Kidney (tissue), 14 donors: ENCODE measurements around the gene TINAGL1. TPM values are rescaled to one million over a fixed set of nuclear protein-coding genes. Genes with fewer than 3 reads are reported as not detected.

ENCODE experiments used
- DNase-seq, 5 donors: peaks; one replicate each; pipeline ENCODE4 v3.0.0-alpha.2; 2013 to 2020
- FAIRE-seq: peaks from 2 replicates; lab custom pipeline; 2012; peaks lifted over from hg19 to GRCh38; lab: Jason Lieb, UNC
- H3K27ac ChIP-seq, 2 donors: one replicate each; pipeline ENCODE4 v1.7.0; 2013; ENCODE audit warnings: low read depth in 2 of 2, low read length in 2 of 2, inconsistent platforms in 1 of 2
- H3K27me3 ChIP-seq: one replicate; pipeline ENCODE4 v1.7.1; 2013; ENCODE audit warnings: low read length, inconsistent platforms; ENCODE audit not compliant: control insufficient read depth, insufficient read depth
- H3K36me3 ChIP-seq, 3 donors: one replicate each; pipeline versions ENCODE4 v1.7.0 to v1.7.1; 2013; ENCODE audit warnings: low read length in 3 of 3, control low read depth in 1 of 3, inconsistent platforms in 1 of 3; ENCODE audit not compliant: insufficient read depth in 3 of 3, control insufficient read depth in 2 of 3
- H3K4me1 ChIP-seq, 3 donors: one replicate each; pipeline versions ENCODE4 v1.7.0 to v1.7.1; 2013; ENCODE audit warnings: low read length in 3 of 3, inconsistent platforms in 1 of 3, low read depth in 1 of 3; ENCODE audit not compliant: control insufficient read depth in 2 of 3, insufficient read depth in 2 of 3
- H3K4me3 ChIP-seq, 3 donors: one replicate each; pipeline versions ENCODE4 v1.7.0 to v1.8.1; 2013; ENCODE audit warnings: low read length in 3 of 3, control low read depth in 1 of 3, inconsistent platforms in 1 of 3
- H3K9ac ChIP-seq, 3 donors: one replicate each; pipeline versions ENCODE4 v1.7.0 to v1.7.1; 2013; ENCODE audit warnings: low read length in 3 of 3, control low read depth in 1 of 3, inconsistent platforms in 1 of 3
- H3K9me3 ChIP-seq, 3 donors: one replicate each; pipeline versions ENCODE4 v1.7.0 to v1.7.1; 2013; ENCODE audit warnings: low read length in 3 of 3, control low read depth in 1 of 3, inconsistent platforms in 1 of 3; ENCODE audit not compliant: control insufficient read depth in 2 of 3, insufficient read depth in 1 of 3
- intact Hi-C: fragments of 100-400 bp; cut with DNase I; formaldehyde crosslinking; loops from one replicate; pipeline ENCODE4 v1.11.1; 2022
- polyA plus RNA-seq: library from polyadenylated mRNA; stranded (reverse); fragments of 350-450 nt; fragmentation: Illumina TruSeq; extraction: RNeasy Lipid Tissue Mini Kit (QIAGEN cat#74804); gene quantifications from one replicate; pipeline ENCODE4 v1.2.3, GENCODE V29; 2014; ENCODE audit warnings: low read depth, low replicate concordance; ENCODE audit not compliant: insufficient read depth
- total RNA-seq: library from RNA; stranded (reverse); fragmentation: NEBNext Ultra II Directional; extraction: Animal tissue kit (Norgen Biotek cat#: 25700); gene quantifications from one replicate; pipeline ENCODE4 v1.2.1, GENCODE V29; 2021
- TF ChIP-seq, protein P1 (sequence below): IDR thresholded peaks from 3 replicates; pipeline ENCODE4 v1.5.1; 2012; ENCODE audit warnings: mild to moderate bottlenecking, moderate library complexity, borderline replicate concordance; ENCODE audit not compliant: insufficient read depth; ENCODE audit errors: extremely low read depth
- donor health status: control.
- donor health status: control.
- donor health status: control.
- donor health status: control.
- donor health status: control.
- donor health status: DM: yes; HTN: yes; CAD: no.
- donor health status: Normal renal cell carcinoma (clear cell type).

The TINAGL1 gene
- total and polyA plus RNA-seq, 2 donors from 2014 or later, result 171 to 246 TPM

DNA sequence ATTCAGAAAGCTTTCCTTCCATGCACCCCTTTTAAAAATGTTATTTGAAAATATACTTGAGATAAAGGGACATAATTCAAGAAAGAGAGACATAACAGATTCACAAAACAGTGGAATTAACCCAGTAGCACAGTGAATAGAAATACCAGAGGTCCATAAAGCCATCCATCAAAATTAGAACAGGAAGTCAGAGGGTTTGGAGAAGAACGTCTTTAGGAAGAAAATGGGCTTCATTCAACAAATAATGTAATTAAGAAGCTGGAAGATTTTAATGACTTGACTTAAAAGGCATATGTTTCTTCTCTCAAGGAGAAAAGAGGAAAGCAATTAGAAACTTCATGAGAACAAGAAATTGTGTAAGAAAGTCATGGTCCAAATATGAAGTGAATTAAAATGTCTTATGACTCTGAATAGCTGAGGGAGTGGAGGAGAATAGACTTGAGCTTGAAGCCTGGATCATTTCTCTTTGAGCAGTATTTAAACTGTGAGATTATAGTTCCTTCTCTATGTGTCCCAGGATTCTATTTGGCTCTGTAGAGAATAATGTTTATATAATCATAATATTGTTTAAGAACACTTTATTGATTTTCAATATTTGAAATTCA lies 33.3 kb downstream of the TINAGL1 start:
- no peak overlapping the region for H3K27ac ChIP-seq
- no peaks in the 10 kb centered on the region for H3K9me3 ChIP-seq
- DNase-seq, result peak in 2 of 5 donors; percentile 50 to 80
- intact Hi-C loops, result no loop called here
- TF ChIP-seq, protein P1, sequence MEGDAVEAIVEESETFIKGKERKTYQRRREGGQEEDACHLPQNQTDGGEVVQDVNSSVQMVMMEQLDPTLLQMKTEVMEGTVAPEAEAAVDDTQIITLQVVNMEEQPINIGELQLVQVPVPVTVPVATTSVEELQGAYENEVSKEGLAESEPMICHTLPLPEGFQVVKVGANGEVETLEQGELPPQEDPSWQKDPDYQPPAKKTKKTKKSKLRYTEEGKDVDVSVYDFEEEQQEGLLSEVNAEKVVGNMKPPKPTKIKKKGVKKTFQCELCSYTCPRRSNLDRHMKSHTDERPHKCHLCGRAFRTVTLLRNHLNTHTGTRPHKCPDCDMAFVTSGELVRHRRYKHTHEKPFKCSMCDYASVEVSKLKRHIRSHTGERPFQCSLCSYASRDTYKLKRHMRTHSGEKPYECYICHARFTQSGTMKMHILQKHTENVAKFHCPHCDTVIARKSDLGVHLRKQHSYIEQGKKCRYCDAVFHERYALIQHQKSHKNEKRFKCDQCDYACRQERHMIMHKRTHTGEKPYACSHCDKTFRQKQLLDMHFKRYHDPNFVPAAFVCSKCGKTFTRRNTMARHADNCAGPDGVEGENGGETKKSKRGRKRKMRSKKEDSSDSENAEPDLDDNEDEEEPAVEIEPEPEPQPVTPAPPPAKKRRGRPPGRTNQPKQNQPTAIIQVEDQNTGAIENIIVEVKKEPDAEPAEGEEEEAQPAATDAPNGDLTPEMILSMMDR, result no peak
- H3K36me3 ChIP-seq, result no peaks in the 10 kb centered on the region
- no peak for FAIRE-seq
- H3K4me1 ChIP-seq, result peaks cover 0 to 2% (median 0%) of the 10 kb centered on the region in 3 donors
- H3K27me3 ChIP-seq, result no peaks in the 10 kb centered on the region
- H3K9ac ChIP-seq, result no peak overlapping the region
- no peak overlapping the region for H3K4me3 ChIP-seq

DNA sequence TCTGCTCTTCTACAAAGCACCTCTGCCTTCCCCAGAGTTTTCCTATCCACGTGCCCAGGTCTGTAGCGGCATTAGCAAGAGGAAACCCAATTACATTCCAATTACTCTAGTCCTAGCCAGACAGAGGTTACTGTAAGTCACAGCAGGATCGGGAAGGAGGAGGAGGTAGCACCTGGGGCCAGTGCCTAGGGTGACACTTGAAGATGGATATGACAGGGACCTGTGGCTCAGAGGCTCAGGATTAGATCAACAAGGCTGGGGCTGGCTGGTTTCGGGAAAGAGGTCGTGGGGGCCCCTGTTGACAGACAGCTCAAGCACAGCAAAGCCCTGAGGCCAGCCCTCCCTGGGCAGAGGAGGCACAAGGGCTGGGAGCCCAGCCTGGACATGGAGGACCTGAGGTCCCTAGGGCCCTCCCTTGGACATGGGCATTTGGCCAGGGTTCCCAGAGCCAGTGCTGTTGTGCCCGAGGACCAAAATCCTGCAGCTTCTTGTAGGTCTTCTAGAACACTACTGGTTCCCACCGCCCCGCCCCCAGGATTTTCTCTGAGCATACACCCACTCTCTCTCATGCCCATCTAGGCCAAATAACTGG lies 38.2 kb downstream of the TINAGL1 start:
- Histone ChIP-seq H3K9me3 (no peaks in the 10 kb centered on the region), H3K4me1 (peaks cover 0 to 4% (median 0%) of the 10 kb centered on the region in 3 donors), H3K27me3 (peaks cover 3% of the 10 kb centered on the region), H3K36me3 (no peaks in the 10 kb centered on the region), H3K9ac (no peak overlapping the region), H3K27ac (no peak overlapping the region), H3K4me3 (no peak overlapping the region)
- TF ChIP-seq, protein P1, result no peak
- no peak for FAIRE-seq
- DNase-seq, result peak in 1 of 5 donors; percentile 17
- intact Hi-C loops, result no loop called here

DNA sequence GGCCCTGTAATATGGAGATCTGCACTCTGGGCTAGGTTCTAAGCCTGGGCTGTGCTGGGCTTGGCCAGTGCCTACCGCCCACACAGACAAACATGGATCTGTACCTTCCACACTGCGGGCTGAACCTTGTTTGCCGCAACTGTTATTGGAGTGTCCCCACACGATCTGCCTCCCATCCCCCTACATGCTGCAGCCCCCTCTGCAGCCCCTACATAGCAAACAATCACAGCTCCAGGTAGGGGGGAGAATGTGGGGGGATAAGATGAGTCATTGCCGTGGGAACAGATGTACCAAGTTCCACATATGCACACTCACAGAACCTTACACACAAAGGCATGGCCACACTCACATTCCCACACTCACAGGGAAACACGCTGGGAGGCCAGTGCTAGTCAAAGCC lies 39.1 kb downstream of the TINAGL1 start:
- DNase-seq, result no peak
- TF ChIP-seq, protein P1, result no peak
- Histone ChIP-seq H3K4me3 (no peak overlapping the region), H3K36me3 (no peaks in the 10 kb centered on the region), H3K27ac (no peak overlapping the region), H3K9me3 (no peaks in the 10 kb centered on the region), H3K27me3 (peaks cover 3% of the 10 kb centered on the region), H3K9ac (no peak overlapping the region), H3K4me1 (peaks cover 0 to 4% (median 0%) of the 10 kb centered on the region in 3 donors)
- FAIRE-seq, result no peak
- intact Hi-C loops, result no loop called here
